HuH-7.5 (cell line): ENCODE results near the gene STAT4.

ENCODE experiments used
- DNase-seq: peaks from one replicate; pipeline ENCODE4 v3.0.0; 2011; ENCODE audit warnings: low spot score

STAT4 gene, protein sequence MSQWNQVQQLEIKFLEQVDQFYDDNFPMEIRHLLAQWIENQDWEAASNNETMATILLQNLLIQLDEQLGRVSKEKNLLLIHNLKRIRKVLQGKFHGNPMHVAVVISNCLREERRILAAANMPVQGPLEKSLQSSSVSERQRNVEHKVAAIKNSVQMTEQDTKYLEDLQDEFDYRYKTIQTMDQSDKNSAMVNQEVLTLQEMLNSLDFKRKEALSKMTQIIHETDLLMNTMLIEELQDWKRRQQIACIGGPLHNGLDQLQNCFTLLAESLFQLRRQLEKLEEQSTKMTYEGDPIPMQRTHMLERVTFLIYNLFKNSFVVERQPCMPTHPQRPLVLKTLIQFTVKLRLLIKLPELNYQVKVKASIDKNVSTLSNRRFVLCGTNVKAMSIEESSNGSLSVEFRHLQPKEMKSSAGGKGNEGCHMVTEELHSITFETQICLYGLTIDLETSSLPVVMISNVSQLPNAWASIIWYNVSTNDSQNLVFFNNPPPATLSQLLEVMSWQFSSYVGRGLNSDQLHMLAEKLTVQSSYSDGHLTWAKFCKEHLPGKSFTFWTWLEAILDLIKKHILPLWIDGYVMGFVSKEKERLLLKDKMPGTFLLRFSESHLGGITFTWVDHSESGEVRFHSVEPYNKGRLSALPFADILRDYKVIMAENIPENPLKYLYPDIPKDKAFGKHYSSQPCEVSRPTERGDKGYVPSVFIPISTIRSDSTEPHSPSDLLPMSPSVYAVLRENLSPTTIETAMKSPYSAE

GRCh38 chr2:191150600-191151330, at the start of gene STAT4:
TSS of gene STAT4 (minus strand) at chr2:191150994. CDS start at chr2:191148203, 2,791 bp downstream.
- no peak for DNase-seq

DNA sequence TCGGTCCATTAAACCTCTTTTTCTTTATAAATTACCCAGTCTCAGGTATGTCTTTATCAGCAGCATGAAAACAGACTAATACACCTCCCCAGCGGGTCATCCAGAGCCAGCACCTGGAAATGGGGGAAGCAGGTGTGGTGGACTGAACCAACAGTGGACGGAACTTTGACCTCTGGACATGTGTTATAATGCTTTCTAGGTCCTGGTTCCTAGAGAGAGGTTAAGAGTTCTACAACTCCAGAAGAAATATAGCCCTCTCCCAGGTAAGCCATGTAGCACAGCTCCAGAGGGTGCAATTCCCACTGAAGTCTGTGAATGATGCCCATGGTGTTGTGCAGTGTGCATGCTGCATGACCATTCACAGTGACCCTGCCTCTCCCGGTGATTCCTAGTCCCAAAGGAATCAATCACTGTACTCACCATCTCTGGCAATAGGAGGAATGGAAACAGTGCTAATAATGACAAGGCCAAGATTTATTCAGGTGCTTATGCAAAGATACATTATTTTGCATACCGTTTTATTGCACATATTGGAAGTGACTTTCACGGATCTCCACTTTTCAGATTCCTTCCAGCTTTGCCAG, 49.2 kb upstream of the STAT4 start:
- no peak for DNase-seq

- no peak for DNase-seq
Measured at GRCh38 chr2:191198271-191198670, 47.5 kb upstream of the STAT4 start.

GRCh38 chr2:191197096-191197495, 46.3 kb upstream of the STAT4 start:
- no peak for DNase-seq

GRCh38 chr2:191195021-191195420, 44.2 kb upstream of the STAT4 start:
- no peak for DNase-seq

DNA sequence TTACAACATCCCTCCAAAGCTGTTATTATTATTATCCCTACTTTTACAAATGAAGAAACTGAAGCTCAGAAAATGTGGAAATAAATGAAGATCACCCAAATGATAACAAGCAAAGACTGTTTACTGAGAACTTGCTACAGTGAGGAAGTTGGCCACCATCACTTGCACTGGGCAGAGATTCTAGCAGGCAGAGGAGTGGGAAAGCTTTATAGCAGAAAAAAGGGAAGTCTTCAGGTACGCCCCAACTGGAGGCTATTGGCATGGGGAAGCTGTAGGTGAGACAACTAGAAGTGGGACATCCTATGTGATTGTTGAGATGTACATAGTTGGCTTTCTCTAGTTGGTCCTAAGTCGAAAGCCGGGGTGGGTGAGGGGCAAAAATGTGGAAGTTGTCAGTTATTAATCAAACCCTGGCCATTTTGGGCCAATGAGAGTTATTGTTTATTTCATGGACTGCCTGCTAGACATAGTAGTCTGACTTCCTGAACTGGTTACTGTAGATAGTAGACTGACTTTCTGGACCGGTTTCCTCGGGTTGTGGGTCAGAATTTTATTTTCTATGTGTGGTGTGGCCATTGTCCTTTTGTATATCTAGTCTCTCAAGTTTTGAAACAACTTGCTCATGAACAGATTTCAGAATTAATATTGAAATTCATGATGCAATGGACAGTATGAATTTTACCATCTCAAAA, 40.2 kb upstream of the STAT4 start:
- DNase-seq: no peak

DNA sequence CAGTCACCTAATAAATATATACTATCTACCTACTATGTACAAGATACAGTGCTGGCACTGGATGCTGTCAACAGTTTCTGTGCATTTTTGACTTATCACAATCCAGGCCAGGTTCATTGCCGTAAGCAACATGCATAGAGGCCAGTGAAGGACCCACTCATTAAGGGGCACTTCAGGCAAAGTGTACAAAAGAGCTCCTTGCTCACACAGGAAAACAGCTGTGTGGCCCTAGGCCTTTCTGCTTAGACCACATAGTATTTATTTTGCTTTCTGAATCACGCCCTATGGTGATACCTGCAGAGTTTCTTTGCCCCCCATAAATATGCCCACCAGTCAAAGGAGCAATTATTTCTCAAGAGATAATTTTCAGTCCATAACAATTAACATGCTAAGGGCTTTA, 39.6 kb upstream of the STAT4 start:
- no peak for DNase-seq

- DNase-seq: no peak
Measured at GRCh38 chr2:191189112-191189635, 38.4 kb upstream of the STAT4 start.

DNA sequence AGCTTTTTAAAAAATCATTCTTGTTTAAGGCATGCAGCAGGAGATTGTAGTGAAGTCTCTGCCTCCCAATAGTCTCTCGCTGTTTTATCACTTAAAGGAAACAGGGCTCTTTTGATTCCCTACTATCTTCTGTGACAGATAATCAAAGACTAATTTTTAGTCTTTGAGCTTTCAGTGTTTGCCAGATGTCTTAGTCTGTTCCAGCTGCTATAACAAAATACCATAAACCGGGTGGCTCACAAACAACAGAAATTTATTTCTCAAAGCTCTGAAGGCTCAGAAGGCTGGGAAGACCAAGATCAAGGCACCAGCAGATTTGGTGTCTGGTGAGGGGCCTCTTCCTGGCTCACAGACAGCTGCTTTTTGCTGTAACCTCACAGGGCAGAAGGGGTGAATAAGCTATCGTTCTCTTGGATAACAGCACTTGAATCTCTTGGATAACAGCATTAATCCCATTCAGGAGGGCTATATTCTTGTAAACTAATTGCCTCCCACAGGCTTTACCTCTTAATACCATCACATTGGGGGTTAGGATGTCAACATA, 37.8 kb upstream of the STAT4 start:
- DNase-seq: no peak

GRCh38 chr2:191187105-191187829, 36.5 kb upstream of the STAT4 start:
- DNase-seq: no peak

GRCh38 chr2:191184457-191184856, 33.7 kb upstream of the STAT4 start:
- no peak for DNase-seq

GRCh38 chr2:191183516-191183915, 32.7 kb upstream of the STAT4 start:
- no peak for DNase-seq

DNA sequence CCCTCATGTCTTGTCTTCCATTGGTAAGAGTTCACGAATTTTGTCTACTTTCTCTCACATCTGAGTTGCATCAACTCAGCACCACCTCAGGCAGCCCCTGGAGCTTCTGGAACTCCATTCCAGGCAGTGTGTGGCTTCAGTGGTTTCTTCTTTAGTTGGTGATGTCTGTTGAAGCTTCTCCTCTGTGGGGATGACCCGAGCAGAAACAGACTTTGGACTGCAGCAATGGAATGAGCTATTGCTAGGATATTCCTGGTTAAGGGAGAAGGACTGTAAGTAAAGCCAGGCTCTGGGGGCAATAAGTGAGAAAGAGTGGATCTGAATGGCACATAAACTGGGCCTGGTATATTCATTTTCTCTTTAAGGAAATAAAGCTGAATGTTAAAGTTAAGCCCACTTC, 32.3 kb upstream of the STAT4 start:
- no peak for DNase-seq

GRCh38 chr2:191180713-191181112, 29.9 kb upstream of the STAT4 start:
- no peak for DNase-seq

GRCh38 chr2:191180276-191180675, 29.5 kb upstream of the STAT4 start:
- DNase-seq: no peak

GRCh38 chr2:191178806-191179514, 28.2 kb upstream of the STAT4 start:
- no peak for DNase-seq

GRCh38 chr2:191177751-191178736, 27.2 kb upstream of the STAT4 start:
- no peak for DNase-seq

- DNase-seq: no peak
Measured at GRCh38 chr2:191176801-191177438, 26.1 kb upstream of the STAT4 start.
